ENCODE measurements around the gene ADH4.

Gene ADH4

DNA sequence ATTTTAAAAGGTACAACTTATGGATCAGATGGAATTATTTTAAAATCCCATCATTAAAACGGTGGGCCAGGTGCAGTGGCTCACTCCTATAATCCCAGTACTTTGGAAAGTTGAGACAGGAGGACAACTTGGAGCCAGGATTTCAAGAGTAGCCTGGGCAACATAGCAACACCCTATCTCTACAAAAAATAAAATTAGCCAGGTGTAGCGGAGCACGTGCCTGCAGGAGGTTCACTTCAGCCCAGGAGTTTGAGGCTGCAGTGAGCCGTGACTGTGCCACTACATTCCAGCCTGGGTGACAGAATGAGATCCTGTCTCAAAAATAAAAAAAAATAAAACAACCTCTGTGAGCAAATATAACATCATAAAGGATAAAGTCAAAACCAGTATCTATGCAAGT is 66.9 kb downstream of the ADH4 start:
- no peaks in the 10 kb centered on the region for H3K27me3 ChIP-seq (ENCODE audit: insufficient read depth, low read length)
- no peak overlapping the region for H3K9ac ChIP-seq (ENCODE audit: low read length)
- H3K27ac ChIP-seq (ENCODE audit: low read depth, low read length, poor library complexity, severe bottlenecking): no peak overlapping the region
- H3K4me3 ChIP-seq (ENCODE audit: low read depth, low read length, poor library complexity, severe bottlenecking): no peak overlapping the region
- H3K4me2 ChIP-seq (ENCODE audit: low read length): no peak overlapping the region
- no peaks in the 10 kb centered on the region for H4K20me1 ChIP-seq (ENCODE audit: insufficient read depth, low read length)
- TF ChIP-seq, protein P1, sequence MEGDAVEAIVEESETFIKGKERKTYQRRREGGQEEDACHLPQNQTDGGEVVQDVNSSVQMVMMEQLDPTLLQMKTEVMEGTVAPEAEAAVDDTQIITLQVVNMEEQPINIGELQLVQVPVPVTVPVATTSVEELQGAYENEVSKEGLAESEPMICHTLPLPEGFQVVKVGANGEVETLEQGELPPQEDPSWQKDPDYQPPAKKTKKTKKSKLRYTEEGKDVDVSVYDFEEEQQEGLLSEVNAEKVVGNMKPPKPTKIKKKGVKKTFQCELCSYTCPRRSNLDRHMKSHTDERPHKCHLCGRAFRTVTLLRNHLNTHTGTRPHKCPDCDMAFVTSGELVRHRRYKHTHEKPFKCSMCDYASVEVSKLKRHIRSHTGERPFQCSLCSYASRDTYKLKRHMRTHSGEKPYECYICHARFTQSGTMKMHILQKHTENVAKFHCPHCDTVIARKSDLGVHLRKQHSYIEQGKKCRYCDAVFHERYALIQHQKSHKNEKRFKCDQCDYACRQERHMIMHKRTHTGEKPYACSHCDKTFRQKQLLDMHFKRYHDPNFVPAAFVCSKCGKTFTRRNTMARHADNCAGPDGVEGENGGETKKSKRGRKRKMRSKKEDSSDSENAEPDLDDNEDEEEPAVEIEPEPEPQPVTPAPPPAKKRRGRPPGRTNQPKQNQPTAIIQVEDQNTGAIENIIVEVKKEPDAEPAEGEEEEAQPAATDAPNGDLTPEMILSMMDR (IDR thresholded peaks at IDR 0.05; ENCODE audit: low read length): no peak
- TF ChIP-seq EZH2 (IDR thresholded peaks at IDR 0.05; ENCODE audit: borderline replicate concordance, low read length): no peak
- H3K79me2 ChIP-seq (ENCODE audit: insufficient read depth, low read length): no peaks in the 10 kb centered on the region
- no peaks in the 10 kb centered on the region for H3K9me2 ChIP-seq (ENCODE audit: low read depth, low read length)
- H3F3A ChIP-seq (ENCODE audit: insufficient read depth, low read length): no peaks in the 10 kb centered on the region
- H3K36me3 ChIP-seq (ENCODE audit: insufficient read depth, low read length): peaks cover 92% of the 10 kb centered on the region
- no peaks in the 10 kb centered on the region for H3K4me1 ChIP-seq (ENCODE audit: insufficient read depth, low read length, severe bottlenecking)
- no peaks in the 10 kb centered on the region for H3K9me3 ChIP-seq (ENCODE audit: low read length)
- H2AFZ ChIP-seq (ENCODE audit: low read length): no peak overlapping the region

DNA sequence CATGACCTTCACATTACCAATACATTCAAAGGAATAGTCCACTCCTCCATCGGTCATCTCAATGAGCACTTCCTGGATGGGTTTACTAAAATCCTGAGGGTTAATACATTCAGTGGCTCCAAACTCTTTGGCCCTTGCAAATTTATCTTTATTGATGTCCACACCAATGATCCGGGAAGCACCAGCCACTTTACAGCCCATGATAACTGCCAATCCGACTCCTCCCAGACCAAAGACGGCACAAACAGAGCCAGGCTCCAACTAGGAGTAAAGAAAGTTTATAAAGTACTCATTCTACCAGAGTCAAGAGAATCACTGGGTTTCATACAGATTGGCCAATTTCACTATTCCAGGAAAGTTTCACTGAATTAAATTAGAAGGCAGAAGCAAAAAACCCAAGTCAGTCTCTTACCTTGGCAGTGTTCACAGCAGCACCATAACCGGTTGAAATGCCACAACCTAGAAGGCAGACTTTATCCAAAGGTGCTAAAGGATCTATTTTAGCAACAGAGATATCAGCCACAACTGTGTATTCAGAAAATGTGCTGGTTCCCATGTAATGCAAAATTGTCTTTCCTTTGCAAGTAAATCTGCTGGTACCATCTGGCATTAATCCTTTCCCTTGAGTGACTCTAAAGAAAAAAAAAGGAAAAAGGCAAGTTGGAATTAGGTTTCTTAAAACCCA is 67.7 kb downstream of the ADH4 start:
- H3K79me2 ChIP-seq (ENCODE audit: insufficient read depth, low read length): no peaks in the 10 kb centered on the region
- no peaks in the 10 kb centered on the region for H3K9me3 ChIP-seq (ENCODE audit: low read length)
- H3K9ac ChIP-seq (ENCODE audit: low read length): no peak overlapping the region
- H4K20me1 ChIP-seq (ENCODE audit: insufficient read depth, low read length): no peaks in the 10 kb centered on the region
- no peak overlapping the region for H3K27ac ChIP-seq (ENCODE audit: low read depth, low read length, poor library complexity, severe bottlenecking)
- no peaks in the 10 kb centered on the region for H3F3A ChIP-seq (ENCODE audit: insufficient read depth, low read length)
- no peaks in the 10 kb centered on the region for H3K27me3 ChIP-seq (ENCODE audit: insufficient read depth, low read length)
- H3K9me2 ChIP-seq (ENCODE audit: low read depth, low read length): no peaks in the 10 kb centered on the region
- no peak overlapping the region for H3K4me2 ChIP-seq (ENCODE audit: low read length)
- no peak overlapping the region for H3K4me3 ChIP-seq (ENCODE audit: low read depth, low read length, poor library complexity, severe bottlenecking)
- no peaks in the 10 kb centered on the region for H3K4me1 ChIP-seq (ENCODE audit: insufficient read depth, low read length, severe bottlenecking)
- H2AFZ ChIP-seq (ENCODE audit: low read length): no peak overlapping the region
- H3K36me3 ChIP-seq (ENCODE audit: insufficient read depth, low read length): peaks cover 92% of the 10 kb centered on the region
- no peak for TF ChIP-seq EZH2 (IDR thresholded peaks at IDR 0.05; ENCODE audit: borderline replicate concordance, low read length)
- TF ChIP-seq, protein P1 (IDR thresholded peaks at IDR 0.05; ENCODE audit: low read length): no peak

DNA sequence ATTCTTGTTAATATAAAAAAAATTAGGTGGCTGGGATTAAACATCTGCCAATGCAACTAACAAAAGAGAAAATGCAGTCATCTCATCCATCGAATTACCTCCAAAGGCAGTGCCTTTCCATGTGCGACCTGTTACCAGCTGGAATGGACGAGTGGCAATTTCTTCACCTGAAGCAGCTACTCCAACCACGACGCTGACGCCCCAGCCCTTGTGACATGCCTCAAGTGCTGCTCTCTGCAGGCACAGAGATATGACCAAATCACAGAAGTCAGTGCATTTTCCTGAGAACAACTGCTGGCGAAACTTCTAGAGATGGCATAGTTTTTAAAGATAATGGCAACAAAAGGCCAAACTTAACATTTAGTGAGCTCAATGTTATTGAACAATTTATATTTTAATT is 69.3 kb downstream of the ADH4 start:
- Histone ChIP-seq H3F3A (ENCODE audit: insufficient read depth, low read length) (no peaks in the 10 kb centered on the region), H3K9me2 (ENCODE audit: low read depth, low read length) (no peaks in the 10 kb centered on the region), H3K4me2 (ENCODE audit: low read length) (no peak overlapping the region), H3K36me3 (ENCODE audit: insufficient read depth, low read length) (peaks cover 90% of the 10 kb centered on the region), H4K20me1 (ENCODE audit: insufficient read depth, low read length) (no peaks in the 10 kb centered on the region), H3K4me3 (ENCODE audit: low read depth, low read length, poor library complexity, severe bottlenecking) (no peak overlapping the region), H3K9ac (ENCODE audit: low read length) (no peak overlapping the region), H3K9me3 (ENCODE audit: low read length) (no peaks in the 10 kb centered on the region), H3K27ac (ENCODE audit: low read depth, low read length, poor library complexity, severe bottlenecking) (no peak overlapping the region), H2AFZ (ENCODE audit: low read length) (no peak overlapping the region), H3K79me2 (ENCODE audit: insufficient read depth, low read length) (no peaks in the 10 kb centered on the region), H3K4me1 (ENCODE audit: insufficient read depth, low read length, severe bottlenecking) (no peaks in the 10 kb centered on the region), H3K27me3 (ENCODE audit: insufficient read depth, low read length) (no peaks in the 10 kb centered on the region)
- no peak for TF ChIP-seq EZH2 (IDR thresholded peaks at IDR 0.05; ENCODE audit: borderline replicate concordance, low read length)
- TF ChIP-seq, protein P1 (IDR thresholded peaks at IDR 0.05; ENCODE audit: low read length): no peak
